ENCODE measurements around the gene CDH4.

GRCh38 chr20:61354001-61354390 lies 101.9 kb downstream of the CDH4 start:
- TF ChIP-seq, protein P1, sequence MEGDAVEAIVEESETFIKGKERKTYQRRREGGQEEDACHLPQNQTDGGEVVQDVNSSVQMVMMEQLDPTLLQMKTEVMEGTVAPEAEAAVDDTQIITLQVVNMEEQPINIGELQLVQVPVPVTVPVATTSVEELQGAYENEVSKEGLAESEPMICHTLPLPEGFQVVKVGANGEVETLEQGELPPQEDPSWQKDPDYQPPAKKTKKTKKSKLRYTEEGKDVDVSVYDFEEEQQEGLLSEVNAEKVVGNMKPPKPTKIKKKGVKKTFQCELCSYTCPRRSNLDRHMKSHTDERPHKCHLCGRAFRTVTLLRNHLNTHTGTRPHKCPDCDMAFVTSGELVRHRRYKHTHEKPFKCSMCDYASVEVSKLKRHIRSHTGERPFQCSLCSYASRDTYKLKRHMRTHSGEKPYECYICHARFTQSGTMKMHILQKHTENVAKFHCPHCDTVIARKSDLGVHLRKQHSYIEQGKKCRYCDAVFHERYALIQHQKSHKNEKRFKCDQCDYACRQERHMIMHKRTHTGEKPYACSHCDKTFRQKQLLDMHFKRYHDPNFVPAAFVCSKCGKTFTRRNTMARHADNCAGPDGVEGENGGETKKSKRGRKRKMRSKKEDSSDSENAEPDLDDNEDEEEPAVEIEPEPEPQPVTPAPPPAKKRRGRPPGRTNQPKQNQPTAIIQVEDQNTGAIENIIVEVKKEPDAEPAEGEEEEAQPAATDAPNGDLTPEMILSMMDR (IDR thresholded peaks at IDR 0.05), result no peak
- TF ChIP-seq EZH2 (IDR thresholded peaks at IDR 0.05), result no peak
- TF ChIP-seq EZH2phosphoT487 (IDR thresholded peaks at IDR 0.05), result no peak

All from neural progenitor cell (in vitro differentiated cells).